Stimulated activated CD8-positive, alpha-beta memory T cell treated with anti-CD3 and anti-CD28 coated beads, Interleukin-4, amount 100 ng/mL, for 4 hours (primary cell): Measurements from ENCODE around the gene GEMIN7.

Experiments
- DNase-seq, 2 donors: peaks; one replicate each; pipeline ENCODE4 v3.0.0-alpha.2; 2020; ENCODE audit warnings: low read depth in 2 of 2, low spot score in 1 of 2

Gene GEMIN7

DNA sequence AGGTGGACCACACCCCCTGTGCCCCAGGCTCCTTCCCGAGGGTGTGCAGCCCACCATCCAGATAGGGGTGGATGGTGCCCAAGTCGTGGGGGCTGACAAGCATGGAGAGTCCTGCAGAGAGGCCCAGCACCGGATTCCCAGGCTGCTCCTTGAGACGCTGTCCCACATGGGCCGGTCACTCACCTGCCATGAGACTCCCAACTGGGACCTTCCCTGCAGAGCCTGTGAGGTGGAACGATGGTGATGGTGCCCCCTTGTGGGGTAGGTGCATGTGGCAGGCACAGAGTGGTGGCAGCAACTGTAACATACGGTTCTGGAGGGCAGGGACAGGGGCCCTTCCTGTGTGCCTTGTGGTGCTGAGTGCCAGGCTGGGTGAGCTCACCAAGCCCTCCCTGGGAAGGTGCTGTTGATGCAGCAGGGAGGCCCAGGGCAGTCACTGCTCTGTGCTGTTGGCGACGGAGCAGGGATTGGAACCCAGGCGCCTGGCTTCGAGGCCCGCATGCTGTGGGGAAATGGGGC lies 47.0 kb downstream of the GEMIN7 start:
- peak; percentile 38 to 43 for DNase-seq

DNA sequence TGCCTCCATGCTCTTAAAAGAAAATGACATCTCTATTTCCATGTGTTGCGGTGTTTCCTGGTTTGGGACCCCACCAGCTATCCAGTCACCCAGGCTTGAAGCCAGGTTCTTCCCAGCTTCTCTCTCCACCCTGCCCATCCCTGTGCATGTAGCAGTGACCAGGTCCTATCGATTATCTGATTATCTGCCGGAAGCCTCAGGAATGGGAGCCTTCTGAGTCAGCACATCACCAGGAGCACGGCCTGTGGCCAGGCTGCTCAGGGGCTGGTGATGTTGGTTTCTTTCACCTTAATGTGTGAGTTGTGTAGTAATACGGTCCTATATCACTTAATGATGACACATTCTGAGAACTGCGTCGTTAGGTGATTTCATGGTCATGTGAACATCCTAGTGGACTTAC lies 47.6 kb downstream of the GEMIN7 start:
- DNase-seq: no peak

DNA sequence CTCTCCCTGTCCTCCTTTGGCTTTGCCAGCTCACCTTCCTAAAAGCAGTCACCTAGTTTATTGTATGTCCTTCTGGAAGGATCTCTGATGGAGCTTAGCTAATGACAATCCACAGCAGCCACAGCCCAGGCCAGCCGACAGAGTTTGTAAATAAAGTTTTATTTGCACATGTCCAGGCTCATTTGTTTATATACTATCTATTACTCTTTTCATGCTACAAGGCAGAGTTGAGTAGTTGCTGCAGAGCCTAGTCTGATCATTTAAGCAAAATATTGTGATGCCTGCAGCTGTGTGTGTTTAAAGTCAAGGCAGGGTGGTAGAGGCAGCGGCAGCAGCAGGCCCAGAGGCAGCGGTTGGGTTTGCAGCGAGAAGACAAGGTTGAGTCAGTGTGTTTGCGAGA lies 49.1 kb downstream of the GEMIN7 start:
- DNase-seq: no peak

DNA sequence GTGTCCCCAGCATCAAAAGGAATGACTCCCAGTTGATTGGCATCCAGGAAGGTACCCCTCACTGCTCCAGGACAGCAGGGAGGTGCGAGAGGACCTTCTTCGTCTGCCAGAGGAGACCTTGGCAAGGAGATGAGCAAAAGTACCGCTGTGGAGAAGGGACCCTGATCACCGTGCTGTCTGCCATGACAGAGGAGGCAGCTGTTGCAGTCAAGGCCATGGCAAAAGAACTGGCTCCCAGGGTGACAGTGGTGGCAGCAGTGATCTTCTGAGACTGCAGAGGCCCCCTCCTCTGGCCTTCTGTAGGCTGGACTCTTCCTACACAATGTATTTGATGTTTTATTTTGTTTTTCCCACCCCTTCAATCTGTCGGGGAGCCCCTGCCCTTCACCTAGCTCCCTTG lies 49.7 kb downstream of the GEMIN7 start:
- no peak for DNase-seq

DNA sequence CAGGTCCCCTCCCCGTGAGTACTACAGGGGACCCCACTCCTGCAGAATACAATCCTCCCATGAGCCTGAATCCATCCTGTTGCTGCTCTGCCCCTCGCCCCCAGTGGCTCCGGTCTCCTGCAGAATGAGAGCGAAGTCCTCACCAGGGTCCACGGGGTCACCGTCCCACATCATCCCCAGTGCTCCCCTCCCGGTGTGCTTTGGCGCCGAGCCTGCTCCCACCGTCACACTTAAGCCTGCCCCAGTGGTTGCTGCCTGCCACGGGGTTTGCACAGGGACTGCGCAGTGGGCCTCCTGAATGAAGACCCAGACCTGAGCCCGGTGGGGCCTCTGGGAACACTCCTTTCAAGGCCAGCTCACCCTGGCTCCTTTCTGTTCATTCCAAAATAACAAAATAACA lies 51.2 kb downstream of the GEMIN7 start:
- no peak for DNase-seq

DNA sequence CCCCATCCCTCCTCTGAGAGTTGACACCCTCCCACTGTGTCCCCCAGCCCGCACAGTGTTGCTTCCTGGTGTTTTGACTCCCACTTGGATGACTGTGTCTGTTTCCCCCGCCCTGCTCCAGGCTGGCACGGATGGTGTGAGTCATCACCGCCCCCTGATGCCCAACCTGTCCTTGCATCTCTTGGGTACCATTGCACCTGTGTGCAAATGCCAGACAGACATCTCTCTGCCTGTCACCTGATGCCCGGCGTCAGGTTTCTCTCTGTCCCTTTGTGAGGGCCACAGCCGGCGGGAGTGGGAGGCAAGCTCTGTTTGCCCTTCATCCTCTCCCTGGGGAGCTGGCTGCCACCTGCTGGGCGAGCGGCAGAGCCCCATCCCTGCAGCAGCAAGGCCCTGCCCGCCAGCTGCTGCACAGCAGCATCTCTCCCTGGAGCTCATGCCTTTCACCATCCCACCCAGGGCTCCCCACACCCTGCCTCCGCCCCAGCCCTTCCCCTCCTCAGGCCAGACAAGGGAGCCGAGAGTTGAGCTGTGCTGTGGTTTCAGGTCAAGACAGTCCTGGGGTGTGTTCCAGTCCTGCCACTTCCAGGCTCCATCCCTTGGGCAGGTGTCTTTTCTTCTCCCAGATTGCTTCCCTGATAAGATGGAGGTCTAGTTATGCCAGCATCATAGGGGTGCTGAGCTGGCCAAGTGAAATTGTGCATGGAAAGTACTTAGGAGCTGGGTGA lies 52.0 kb downstream of the GEMIN7 start:
- peak in 1 of 2 donors; percentile 9 for DNase-seq

DNA sequence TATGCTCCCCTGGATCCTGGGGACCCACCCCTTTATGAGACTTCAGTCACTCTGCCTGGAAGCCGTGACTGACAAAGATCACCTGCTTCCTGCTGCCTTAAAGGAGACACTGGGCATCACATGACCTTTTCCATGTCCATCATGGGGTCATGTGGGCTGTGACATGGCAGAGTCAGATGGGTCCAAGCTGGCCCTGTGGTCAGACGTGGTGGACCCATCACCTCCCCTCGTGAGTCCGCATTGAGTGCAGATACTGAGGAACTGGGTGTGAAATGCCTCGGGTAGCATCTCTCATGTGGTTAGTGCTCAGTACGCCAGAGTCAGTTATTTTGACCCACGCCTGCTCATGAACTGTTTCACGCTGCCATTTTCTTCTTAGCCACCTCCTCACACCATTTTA lies 54.6 kb downstream of the GEMIN7 start:
- no peak for DNase-seq

DNA sequence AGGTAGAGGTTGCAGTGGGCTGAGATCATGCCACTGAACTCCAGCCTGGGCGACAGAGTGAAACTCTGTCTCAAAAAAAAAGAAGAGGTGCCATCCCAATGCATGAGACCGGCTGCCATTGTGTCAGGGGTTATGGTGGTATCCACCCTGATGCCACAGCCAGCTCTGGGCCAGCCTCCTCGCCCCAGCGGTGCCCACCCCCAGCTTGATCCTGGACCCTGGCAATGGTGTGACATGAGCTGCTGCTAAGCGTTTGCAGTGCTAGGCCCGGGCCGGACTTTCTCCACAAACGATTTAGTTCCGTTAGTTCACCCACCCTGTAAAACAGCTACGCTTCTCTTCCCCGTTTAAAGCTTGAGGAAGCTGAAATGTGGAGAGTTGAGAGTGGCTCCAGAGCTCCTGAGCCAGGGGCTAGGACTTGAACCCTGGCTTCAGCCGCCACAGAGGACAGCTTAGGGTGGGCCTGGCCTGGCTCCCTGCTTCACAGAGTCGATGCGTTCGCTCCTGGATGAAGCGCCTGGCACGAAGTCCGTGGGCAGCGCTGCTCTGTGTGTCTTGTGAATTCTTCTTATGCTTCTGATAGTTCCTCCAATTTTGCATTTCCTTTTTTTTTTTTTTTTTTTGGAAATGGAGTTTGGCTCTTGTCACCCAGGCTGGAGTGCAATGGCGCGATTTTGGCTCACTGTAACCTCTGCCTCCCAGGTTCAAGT lies 56.3 kb downstream of the GEMIN7 start:
- no peak for DNase-seq

DNA sequence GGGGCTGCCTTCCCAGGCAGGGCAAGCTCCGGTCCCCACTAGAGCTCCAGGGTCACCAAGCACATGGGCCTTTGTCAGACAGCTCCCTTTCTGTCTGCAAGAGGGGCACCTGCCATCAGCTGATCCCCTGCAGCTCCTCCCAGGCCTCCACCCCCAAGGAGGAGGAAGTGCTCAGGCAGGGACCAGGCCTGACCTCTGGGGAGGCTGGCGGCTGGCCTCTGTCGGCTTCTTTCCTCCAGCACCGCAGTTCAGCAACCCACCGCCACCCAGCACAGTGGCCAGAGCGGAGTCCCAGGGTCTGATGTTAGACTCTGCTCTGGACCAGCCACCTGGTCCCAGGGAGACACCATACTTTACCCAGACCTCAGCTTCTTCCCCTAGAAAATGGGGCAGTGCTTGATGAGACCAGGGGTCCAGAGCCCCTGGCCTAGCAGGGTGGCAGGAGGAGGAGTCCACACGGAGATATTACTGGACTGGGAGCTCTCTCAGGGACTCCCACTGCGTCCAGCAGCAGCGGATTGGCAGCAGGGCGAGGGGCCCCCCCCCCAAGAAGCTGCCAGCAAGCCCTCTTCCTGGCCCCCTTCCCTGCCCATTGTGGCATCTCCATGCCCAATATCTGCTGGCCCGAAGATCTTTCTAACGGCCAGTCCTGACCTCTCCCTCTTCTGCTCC lies 57.6 kb downstream of the GEMIN7 start:
- no peak for DNase-seq

DNA sequence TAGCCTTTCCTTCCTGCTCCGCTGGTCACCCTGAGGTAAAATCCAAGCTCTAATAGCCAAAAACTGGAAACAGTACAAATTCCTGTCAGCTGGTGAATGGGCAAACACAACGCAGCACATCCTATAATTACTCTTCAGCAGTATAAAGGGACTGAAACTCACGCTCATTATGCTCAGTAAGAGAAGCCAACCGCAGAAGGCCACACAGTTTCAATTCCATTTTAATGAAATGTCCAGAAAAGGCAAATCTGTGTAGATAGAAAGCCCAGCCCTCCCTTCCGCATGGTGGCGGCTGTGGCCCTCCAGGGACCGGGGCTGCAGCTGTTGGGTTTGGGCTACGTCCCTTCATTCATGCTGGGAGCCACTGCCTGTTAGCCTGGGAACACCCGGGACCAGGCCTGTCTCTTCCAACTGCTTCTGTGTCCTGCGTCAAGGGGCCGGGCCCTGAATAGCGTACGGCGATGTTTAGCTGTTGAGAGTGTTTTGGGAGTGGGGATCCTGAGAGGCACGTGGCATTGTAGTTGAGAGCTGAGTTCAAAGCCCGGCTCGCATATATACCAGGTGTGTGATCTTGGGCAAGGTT lies 58.2 kb downstream of the GEMIN7 start:
- DNase-seq: no peak

DNA sequence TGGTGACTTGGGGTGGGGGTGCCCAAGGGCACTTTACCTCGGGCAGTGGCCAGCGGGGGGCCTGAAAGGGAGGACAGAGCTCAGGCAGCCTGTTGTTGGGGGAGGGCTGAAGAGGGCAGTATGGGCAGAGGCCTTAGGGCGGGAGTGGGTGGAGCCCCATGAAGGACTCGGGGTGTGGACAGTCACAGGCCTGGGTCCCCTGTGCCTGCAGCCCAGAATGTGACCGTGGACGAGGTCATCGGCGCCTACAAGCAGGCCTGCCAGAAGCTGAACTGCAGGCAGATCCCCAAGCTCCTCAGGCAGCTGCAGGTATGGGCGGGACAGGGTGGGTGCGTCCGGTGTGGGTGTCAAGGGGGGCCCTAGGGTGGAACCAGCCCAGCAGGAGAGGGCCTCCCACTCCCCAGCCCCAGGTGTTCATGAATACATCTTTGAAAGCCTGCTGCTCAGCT lies 59.3 kb downstream of the GEMIN7 start:
- DNase-seq: no peak

DNA sequence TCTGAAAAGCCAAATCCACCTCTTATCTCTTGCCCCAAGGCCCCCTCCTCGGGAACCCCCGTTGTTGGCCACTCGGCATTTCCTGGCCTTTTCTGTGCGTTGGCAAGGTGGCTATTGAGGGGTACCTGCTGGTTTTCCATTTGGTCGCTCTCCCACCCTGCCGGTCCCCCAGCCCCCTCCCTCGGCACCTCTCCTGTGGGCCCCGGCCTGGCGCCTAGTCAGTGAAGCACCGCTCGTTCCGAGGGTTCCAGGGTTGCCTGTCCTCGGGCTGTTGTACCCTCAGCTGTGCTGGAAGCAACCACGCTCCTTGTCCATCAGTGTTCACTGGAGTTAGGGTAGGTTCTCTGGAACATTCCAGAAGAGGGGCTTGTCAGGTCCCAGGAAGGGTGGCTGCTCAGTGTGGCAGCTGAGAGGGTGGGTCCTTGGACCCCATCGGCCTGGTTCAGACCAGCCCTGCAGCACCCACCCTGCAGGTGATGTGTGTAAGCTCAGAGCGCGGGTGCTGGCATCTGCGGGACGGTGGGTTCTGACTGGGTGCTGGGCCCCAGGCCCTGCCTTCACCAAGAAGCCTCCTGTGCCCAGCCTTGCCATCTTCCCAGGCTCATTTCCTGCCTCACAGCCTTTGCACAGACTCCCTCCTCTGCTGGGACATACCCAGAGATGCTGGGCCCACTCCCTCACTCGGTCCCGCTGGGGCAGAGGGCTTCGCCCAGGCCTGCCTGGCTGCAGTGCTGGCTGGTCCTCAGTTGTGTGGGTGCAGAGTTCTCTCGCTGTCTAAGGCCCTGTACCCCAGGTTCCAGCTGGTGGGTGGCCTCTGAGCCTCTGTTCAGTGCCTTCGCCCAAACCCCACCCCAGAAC lies 60.5 kb downstream of the GEMIN7 start:
- DNase-seq: no peak

DNA sequence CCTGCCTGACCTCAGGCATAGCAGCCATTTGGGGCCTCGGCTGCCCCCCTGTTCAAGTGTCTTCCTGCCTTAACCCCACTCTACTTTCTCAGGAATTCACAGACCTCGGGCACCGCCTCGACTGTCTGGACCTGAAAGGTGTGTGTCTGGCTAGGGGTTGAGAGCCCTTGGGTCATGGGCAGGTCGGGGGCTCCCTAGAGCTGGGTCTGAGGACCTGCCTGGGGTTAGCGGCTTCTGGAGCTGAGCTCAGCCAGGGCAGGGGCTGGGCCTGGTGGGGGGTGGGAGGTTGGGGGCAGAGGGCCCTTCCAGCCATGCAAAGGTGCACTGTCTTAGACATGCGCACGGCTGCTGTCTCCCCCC lies 61.1 kb downstream of the GEMIN7 start:
- DNase-seq: no peak

DNA sequence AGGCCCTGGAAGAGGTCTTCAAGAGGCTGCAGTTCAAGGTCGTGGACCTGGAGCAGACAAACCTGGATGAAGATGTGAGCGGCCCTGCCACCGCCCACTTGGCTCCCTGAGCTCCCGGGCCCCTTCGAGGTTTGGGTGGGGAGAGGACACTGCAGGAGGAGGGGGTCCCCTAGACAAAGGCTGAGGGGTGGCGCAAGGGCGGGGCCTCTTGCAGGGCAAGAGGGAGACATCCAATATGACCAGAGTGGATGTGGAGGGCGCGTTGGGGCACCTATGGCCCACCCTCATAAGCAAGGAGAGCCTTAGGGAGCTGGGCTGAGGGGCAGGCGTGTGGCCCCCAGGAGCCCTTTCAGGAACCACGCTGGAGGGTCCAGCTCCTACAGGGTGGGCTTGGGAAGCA lies 61.5 kb downstream of the GEMIN7 start:
- DNase-seq: no peak
